SK-N-SH treated with all-trans-retinoic acid at 6 μM for 48 hours (cell line): ENCODE measurements around the gene CLNK.

Experiments
- ATAC-seq: fragments of 200-7000 bp; cut with Tn5 transposase; 3 replicates; pipeline ENCODE4 v1.9.1; 2020; ENCODE audit warnings: mild to moderate bottlenecking, moderate library complexity
- ARNTL ChIP-seq: fragments of 450-650 bp; formaldehyde crosslinking; IDR thresholded peaks from 2 replicates; pipeline ENCODE4 v1.5.0; 2020; ENCODE audit warnings: low read depth, mild to moderate bottlenecking, moderate library complexity, borderline replicate concordance
- BACH2 ChIP-seq: fragments of 250-450 bp; sonication (Bioruptor Pico); IDR thresholded peaks from 2 replicates; pipeline ENCODE4 v1.9.0; 2021; ENCODE audit warnings: mild to moderate bottlenecking, borderline replicate concordance
- CREB5 ChIP-seq: fragments of 250-450 bp; sonication (Bioruptor Pico); IDR thresholded peaks from 2 replicates; pipeline ENCODE4 v1.5.1; 2020; ENCODE audit warnings: low read depth, mild to moderate bottlenecking, moderate library complexity
- CSDC2 ChIP-seq: fragments of 250-450 bp; sonication (Bioruptor Pico); IDR thresholded peaks from 2 replicates; pipeline ENCODE4 v1.5.0; 2020; ENCODE audit warnings: mild to moderate bottlenecking, moderate library complexity
- CSRNP3 ChIP-seq: fragments of 250-450 bp; sonication (Bioruptor Pico); IDR thresholded peaks from 2 replicates; pipeline ENCODE4 v1.5.1; 2021; ENCODE audit warnings: mild to moderate bottlenecking, moderate library complexity
- ESRRG ChIP-seq: fragments of 250-450 bp; sonication (Bioruptor Pico); IDR thresholded peaks from 2 replicates; pipeline ENCODE4 v1.6.1; 2021; ENCODE audit warnings: mild to moderate bottlenecking
- GLIS3 ChIP-seq: fragments of 250-450 bp; sonication (Bioruptor Pico); IDR thresholded peaks from 2 replicates; pipeline ENCODE4 v1.5.0; 2020; ENCODE audit warnings: mild to moderate bottlenecking, moderate library complexity
- ISL1 ChIP-seq: fragments of 250-450 bp; sonication (Bioruptor Pico); IDR thresholded peaks from 2 replicates; pipeline ENCODE4 v2.1.2; 2022; ENCODE audit warnings: mild to moderate bottlenecking, moderate library complexity
- OSR1 ChIP-seq: fragments of 250-450 bp; sonication (Bioruptor Pico); IDR thresholded peaks from 2 replicates; pipeline ENCODE4 v1.8.0; 2022; ENCODE audit warnings: moderate library complexity, mild to moderate bottlenecking, inconsistent platforms
- POU6F1 ChIP-seq: fragments of 250-450 bp; sonication (Bioruptor Pico); IDR thresholded peaks from 2 replicates; pipeline ENCODE4 v1.8.0; 2021; ENCODE audit warnings: low read depth, mild to moderate bottlenecking, moderate library complexity, borderline replicate concordance
- PPARA ChIP-seq: fragments of 250-450 bp; sonication (Bioruptor Pico); IDR thresholded peaks from 2 replicates; pipeline ENCODE4 v1.5.0; 2020; ENCODE audit warnings: mild to moderate bottlenecking, borderline replicate concordance
- RARB ChIP-seq: fragments of 250-450 bp; sonication (Bioruptor Pico); IDR thresholded peaks from 2 replicates; pipeline ENCODE4 v1.8.0; 2021; ENCODE audit warnings: mild to moderate bottlenecking, moderate library complexity
- SNAI2 ChIP-seq: fragments of 250-450 bp; sonication (Bioruptor Pico); IDR thresholded peaks from 2 replicates; pipeline ENCODE4 v1.5.0; 2020; ENCODE audit warnings: mild to moderate bottlenecking, moderate library complexity
- TCF4 ChIP-seq: fragments of 250-450 bp; sonication (Bioruptor Pico); IDR thresholded peaks from 2 replicates; pipeline ENCODE4 v1.8.0; 2021; ENCODE audit warnings: mild to moderate bottlenecking, moderate library complexity, borderline replicate concordance
- TOX ChIP-seq: fragments of 250-450 bp; sonication (Bioruptor Pico); IDR thresholded peaks from 2 replicates; pipeline ENCODE4 v1.8.0; 2021; ENCODE audit warnings: mild to moderate bottlenecking, moderate library complexity, borderline replicate concordance
- TSHZ2 ChIP-seq: fragments of 250-450 bp; sonication (Bioruptor Pico); IDR thresholded peaks from 2 replicates; pipeline ENCODE4 v1.5.0; 2020; ENCODE audit warnings: mild to moderate bottlenecking, moderate library complexity
- ZC3H10 ChIP-seq: fragments of 250-450 bp; sonication (Bioruptor Pico); IDR thresholded peaks from 2 replicates; pipeline ENCODE4 v1.5.1; 2021; ENCODE audit warnings: mild to moderate bottlenecking, moderate library complexity
- ZFP3 ChIP-seq: fragments of 250-450 bp; sonication (Bioruptor Pico); IDR thresholded peaks from 2 replicates; pipeline ENCODE4 v1.5.0; 2020; ENCODE audit warnings: mild to moderate bottlenecking, moderate library complexity
- ZFP30 ChIP-seq: fragments of 450-650 bp; formaldehyde crosslinking; IDR thresholded peaks from 2 replicates; pipeline ENCODE4 v1.5.0; 2022; ENCODE audit warnings: mild to moderate bottlenecking, moderate library complexity
- ZNF70 ChIP-seq: fragments of 450-650 bp; formaldehyde crosslinking; IDR thresholded peaks from 2 replicates; pipeline ENCODE4 v1.5.0; 2020; ENCODE audit warnings: mild to moderate bottlenecking, moderate library complexity
- ZNF8 ChIP-seq: fragments of 450-650 bp; formaldehyde crosslinking; IDR thresholded peaks from 2 replicates; pipeline ENCODE4 v1.5.0; 2020; ENCODE audit warnings: mild to moderate bottlenecking, moderate library complexity
- TF ChIP-seq, protein P1 (sequence below): fragments of 250-450 bp; sonication (Bioruptor Pico); IDR thresholded peaks from 2 replicates; pipeline ENCODE4 v1.8.0; 2020; ENCODE audit warnings: mild to moderate bottlenecking, moderate library complexity, borderline replicate concordance

Gene CLNK

DNA sequence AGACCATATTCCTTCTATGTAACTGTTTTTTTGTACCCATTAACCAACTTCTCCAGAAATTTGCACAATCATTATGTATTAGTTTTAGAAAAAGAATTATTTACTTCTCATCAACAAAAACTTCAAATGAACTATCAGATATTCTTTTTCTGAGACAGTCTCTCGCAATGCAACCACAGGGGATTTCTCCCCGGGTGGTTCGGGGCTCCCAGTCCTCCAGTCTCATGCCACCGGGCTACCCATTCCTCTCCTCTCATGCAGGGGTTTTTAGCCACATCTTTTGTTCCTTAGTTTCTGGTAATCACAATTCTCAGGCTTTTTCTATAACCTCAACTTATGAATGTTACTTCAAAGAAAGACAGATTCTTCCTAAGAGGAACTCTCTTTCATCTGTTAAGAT lies 46.6 kb upstream of the CLNK start:
- ATAC-seq = no peak

DNA sequence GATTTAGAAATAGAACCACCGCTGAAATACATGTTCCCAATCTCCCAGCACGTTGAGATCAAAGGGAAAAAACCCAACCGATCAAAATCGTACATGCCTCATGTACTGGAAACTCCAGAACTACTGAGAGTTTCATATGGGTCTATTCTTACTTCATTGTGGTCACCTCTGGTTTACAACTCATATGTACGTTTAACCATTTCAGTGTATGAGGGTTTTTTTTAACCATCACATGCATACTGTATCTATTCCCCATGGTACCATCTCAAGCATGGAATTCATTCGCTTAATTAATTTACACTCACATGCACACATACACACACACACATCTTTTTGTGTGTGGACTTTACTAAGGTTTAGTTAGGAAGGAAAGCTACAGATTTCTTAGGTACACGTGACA lies 46.0 kb upstream of the CLNK start:
- TF ChIP-seq RARB (CRISPR knock-in tag) (no peak), CREB5 (CRISPR knock-in tag) (no peak), ZFP30 (CRISPR knock-in tag) (no peak), CSDC2 (CRISPR knock-in tag) (no peak), ESRRG (no peak), ZFP3 (no peak), ZNF8 (CRISPR knock-in tag) (no peak)
- no peak for ATAC-seq

More for the DNA sequence above, 46.6 kb upstream of the CLNK start:
- TF ChIP-seq ZNF8 (CRISPR knock-in tag) = no peak
- no peak for TF ChIP-seq ZC3H10
- TF ChIP-seq TSHZ2 (CRISPR knock-in tag) = no peak
- no peak for TF ChIP-seq ZNF70 (CRISPR knock-in tag)
- no peak for TF ChIP-seq POU6F1
- TF ChIP-seq GLIS3 (CRISPR knock-in tag) = no peak
- TF ChIP-seq ZFP30 (CRISPR knock-in tag) = no peak
- TF ChIP-seq, protein P1, sequence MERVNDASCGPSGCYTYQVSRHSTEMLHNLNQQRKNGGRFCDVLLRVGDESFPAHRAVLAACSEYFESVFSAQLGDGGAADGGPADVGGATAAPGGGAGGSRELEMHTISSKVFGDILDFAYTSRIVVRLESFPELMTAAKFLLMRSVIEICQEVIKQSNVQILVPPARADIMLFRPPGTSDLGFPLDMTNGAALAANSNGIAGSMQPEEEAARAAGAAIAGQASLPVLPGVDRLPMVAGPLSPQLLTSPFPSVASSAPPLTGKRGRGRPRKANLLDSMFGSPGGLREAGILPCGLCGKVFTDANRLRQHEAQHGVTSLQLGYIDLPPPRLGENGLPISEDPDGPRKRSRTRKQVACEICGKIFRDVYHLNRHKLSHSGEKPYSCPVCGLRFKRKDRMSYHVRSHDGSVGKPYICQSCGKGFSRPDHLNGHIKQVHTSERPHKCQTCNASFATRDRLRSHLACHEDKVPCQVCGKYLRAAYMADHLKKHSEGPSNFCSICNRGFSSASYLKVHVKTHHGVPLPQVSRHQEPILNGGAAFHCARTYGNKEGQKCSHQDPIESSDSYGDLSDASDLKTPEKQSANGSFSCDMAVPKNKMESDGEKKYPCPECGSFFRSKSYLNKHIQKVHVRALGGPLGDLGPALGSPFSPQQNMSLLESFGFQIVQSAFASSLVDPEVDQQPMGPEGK (CRISPR knock-in tag) = no peak
- no peak for TF ChIP-seq PPARA (CRISPR knock-in tag)
- TF ChIP-seq TCF4 (CRISPR knock-in tag) = no peak
- no peak for TF ChIP-seq ISL1
- TF ChIP-seq ARNTL = no peak
- TF ChIP-seq CSDC2 (CRISPR knock-in tag) = no peak
- no peak for TF ChIP-seq RARB (CRISPR knock-in tag)
- TF ChIP-seq BACH2 (CRISPR knock-in tag) = no peak
- no peak for TF ChIP-seq OSR1 (CRISPR knock-in tag)
- TF ChIP-seq ESRRG = no peak
- no peak for TF ChIP-seq SNAI2 (CRISPR knock-in tag)

- TF ChIP-seq BACH2 (CRISPR knock-in tag) (no peak), ARNTL (no peak), ZFP3 (no peak), TOX (CRISPR knock-in tag) (no peak), TCF4 (CRISPR knock-in tag) (no peak), GLIS3 (CRISPR knock-in tag) (no peak), TSHZ2 (CRISPR knock-in tag) (no peak), CREB5 (CRISPR knock-in tag) (no peak), ESRRG (no peak), ZFP30 (CRISPR knock-in tag) (no peak), RARB (CRISPR knock-in tag) (no peak), ZNF8 (CRISPR knock-in tag) (no peak), CSRNP3 (no peak), SNAI2 (CRISPR knock-in tag) (no peak), CSDC2 (CRISPR knock-in tag) (no peak), OSR1 (CRISPR knock-in tag) (no peak)
- TF ChIP-seq, all 23 proteins: peak for 0
- ATAC-seq = no peak
These were observed 45.5 kb upstream of the CLNK start for GRCh38 chr4:10730019-10730418.
